Keratinocyte (primary cell): Measurements from ENCODE around the gene ADH1C. TPM values are rescaled to one million over a fixed set of nuclear protein-coding genes. Genes with fewer than 3 reads are reported as not detected.
"Not testable (repeated sequence)": the region's sequence is repeated elsewhere in the genome, so short reads cannot be mapped to it uniquely, and the experiment has no call there.

Experiments used
- DNase-seq: peaks from one replicate; pipeline ENCODE4 v3.0.0-alpha.2; 2011; ENCODE audit warnings: low read depth, missing footprints, low spot score
- FAIRE-seq: peaks from 2 replicates; lab custom pipeline; 2011; peaks lifted over from hg19 to GRCh38; lab: Jason Lieb, UNC
- H2AFZ ChIP-seq: 2 replicates; pipeline ENCODE4 v1.6.0; 2012; ENCODE audit warnings: low read length, control low read depth, inconsistent platforms; ENCODE audit not compliant: control insufficient read depth
- H3K27ac ChIP-seq: 2 replicates; pipeline ENCODE4 v1.5.1; 2011; ENCODE audit warnings: low read length; ENCODE audit not compliant: control insufficient read depth, insufficient read depth
- H3K27me3 ChIP-seq: 3 replicates; pipeline ENCODE4 v1.6.0; 2011; ENCODE audit warnings: low read length; ENCODE audit not compliant: control insufficient read depth, insufficient read depth; ENCODE audit errors: extremely low read depth
- H3K36me3 ChIP-seq, 2 experiments: 2 replicates in 1 of 2; 3 replicates in 1 of 2; pipeline ENCODE4 v1.5.1; 2011; ENCODE audit warnings: low read length in 2 of 2, mild to moderate bottlenecking in 1 of 2; ENCODE audit not compliant: control insufficient read depth in 2 of 2, insufficient read depth in 2 of 2; ENCODE audit errors: extremely low read depth in 1 of 2
- H3K4me1 ChIP-seq: 3 replicates; pipeline ENCODE4 v1.5.1; 2011; ENCODE audit warnings: low read length; ENCODE audit not compliant: control insufficient read depth, insufficient read depth; ENCODE audit errors: extremely low read depth
- H3K4me2 ChIP-seq: 3 replicates; pipeline ENCODE4 v1.6.0; 2011; ENCODE audit warnings: low read depth, low read length; ENCODE audit not compliant: control insufficient read depth, insufficient read depth; ENCODE audit errors: extremely low read depth
- H3K4me3 ChIP-seq, 3 experiments: fragments of 200-600 bp in 1 of 3; sonication (generic) in 1 of 3; 2 replicates in 2 of 3; 3 replicates in 1 of 3; pipeline ENCODE4 v1.5.1; 2011 to 2016; ENCODE audit warnings: low read length in 3 of 3, mild to moderate bottlenecking in 3 of 3, control low read depth in 2 of 3, inconsistent platforms in 1 of 3, low read depth in 1 of 3, mixed read lengths in 1 of 3, mixed run types in 1 of 3, moderate library complexity in 1 of 3; ENCODE audit not compliant: control insufficient read depth in 2 of 3, insufficient read depth in 2 of 3; ENCODE audit errors: extremely low read depth in 1 of 3
- H3K79me2 ChIP-seq: 2 replicates; pipeline ENCODE4 v1.6.0; 2012; ENCODE audit warnings: low read length; ENCODE audit not compliant: control insufficient read depth, insufficient read depth
- H3K9ac ChIP-seq: 3 replicates; pipeline ENCODE4 v1.6.0; 2011; ENCODE audit warnings: low read length; ENCODE audit not compliant: control insufficient read depth, insufficient read depth; ENCODE audit errors: extremely low read depth
- H3K9me1 ChIP-seq: 3 replicates; pipeline ENCODE4 v1.6.0; 2011; ENCODE audit warnings: low read length; ENCODE audit not compliant: control insufficient read depth, insufficient read depth; ENCODE audit errors: extremely low read depth
- H3K9me3 ChIP-seq: 2 replicates; pipeline ENCODE4 v1.5.1; 2012; ENCODE audit warnings: low read depth, low read length; ENCODE audit not compliant: control insufficient read depth
- H4K20me1 ChIP-seq: 3 replicates; pipeline ENCODE4 v1.6.0; 2011; ENCODE audit warnings: low read length; ENCODE audit not compliant: control insufficient read depth, insufficient read depth; ENCODE audit errors: extremely low read depth
- CTCF ChIP-seq, 3 experiments: IDR thresholded peaks in 1 of 3; conservative IDR thresholded peaks in 1 of 3; optimal IDR thresholded peaks in 1 of 3; 2 replicates in 2 of 3; 3 replicates in 1 of 3; pipeline versions ENCODE3 to v1.5.1; 2011; ENCODE audit warnings: low read length in 3 of 3, mild to moderate bottlenecking in 3 of 3, moderate library complexity in 2 of 3, control low read depth in 1 of 3, inconsistent platforms in 1 of 3; ENCODE audit not compliant: insufficient read depth in 2 of 3; ENCODE audit errors: extremely low read depth in 1 of 3
- EZH2 ChIP-seq: IDR thresholded peaks from one replicate; pipeline ENCODE4 v1.6.1; 2012; ENCODE audit warnings: inconsistent platforms, mild to moderate bottlenecking, low read length, moderate library complexity
- dilution Hi-C: fragments of 300-500 bp; cut with MboI; formaldehyde crosslinking; loops from one replicate; pipeline ENCODE4 v1.7.0; 2020; ENCODE audit warnings: low sequenced_read_pairs; ENCODE audit not compliant: extremely low pct_ligation_motif_present
- polyA plus RNA-seq, 5 experiments: library from polyadenylated mRNA; depleted of rRNA in 3 of 5; stranded (reverse) in 3 of 5; stranded (forward) in 1 of 5; unstranded in 1 of 5; fragments of >200 nt; gene quantifications; 1 replicate in 1 of 5; 2 replicates in 3 of 5; 3 replicates in 1 of 5; pipeline versions ENCODE4 v1.2.1 to v1.2.3, GENCODE V29; 2011 to 2012; ENCODE audit warnings: missing spikeins in 2 of 5, low read depth in 1 of 5, low replicate concordance in 1 of 5

Gene ADH1C
- polyA plus RNA-seq, 1 donor (not counting 4 experiments of a cell fraction or from before 2014, with no cell fraction given): 0.03 TPM

- Histone ChIP-seq H3K9me3 (no peaks in the 10 kb centered on the region), H3K79me2 (no peaks in the 10 kb centered on the region), H4K20me1 (no peaks in the 10 kb centered on the region), H3K9me1 (no peaks in the 10 kb centered on the region), H3K36me3 (no peaks in the 10 kb centered on the region), H3K4me3 (no peak overlapping the region), H3K4me1 (no peaks in the 10 kb centered on the region), H3K27ac (no peak overlapping the region), H3K4me2 (no peak overlapping the region), H2AFZ (no peak overlapping the region), H3K9ac (no peak overlapping the region), H3K27me3 (no peaks in the 10 kb centered on the region)
- DNase-seq (no peak), FAIRE-seq (no peak)
- dilution Hi-C loops: no loop called here
- TF ChIP-seq EZH2 (no peak), CTCF (optimal IDR thresholded peaks at IDR 0.05 in 1 of 3, IDR thresholded peaks at IDR 0.05 in 1 of 3, conservative IDR thresholded peaks at IDR 0.05 in 1 of 3; ENCODE audit: extremely low read depth in 1 of 3, insufficient read depth in 2 of 3, low read length in 3 of 3) (no peak)
Measured at GRCh38 chr4:99378876-99379275, 26.3 kb upstream of the ADH1C start.

- dilution Hi-C loops, H2AFZ ChIP-seq, H4K20me1 ChIP-seq, H3K4me3 ChIP-seq, FAIRE-seq, H3K4me1 ChIP-seq, H3K36me3 ChIP-seq, H3K4me2 ChIP-seq, H3K27me3 ChIP-seq, DNase-seq, H3K79me2 ChIP-seq, H3K9me3 ChIP-seq, H3K9ac ChIP-seq, H3K27ac ChIP-seq, H3K9me1 ChIP-seq: not testable (repeated sequence)
- peak in 2 of 3 experiments; percentile 40 to 56 for TF ChIP-seq CTCF (optimal IDR thresholded peaks at IDR 0.05 in 1 of 3, IDR thresholded peaks at IDR 0.05 in 1 of 3, conservative IDR thresholded peaks at IDR 0.05 in 1 of 3; ENCODE audit: extremely low read depth in 1 of 3, insufficient read depth in 2 of 3, low read length in 3 of 3)
Measured at GRCh38 chr4:99377341-99377740, 24.8 kb upstream of the ADH1C start.

- H3K4me1 ChIP-seq, H3K9me1 ChIP-seq, H3K36me3 ChIP-seq, FAIRE-seq, H3K4me3 ChIP-seq, H3K9me3 ChIP-seq, H3K9ac ChIP-seq, H3K4me2 ChIP-seq, H2AFZ ChIP-seq, H3K27me3 ChIP-seq, H3K27ac ChIP-seq, H4K20me1 ChIP-seq, H3K79me2 ChIP-seq, dilution Hi-C loops, DNase-seq: not testable (repeated sequence)
Measured at GRCh38 chr4:99372464-99372863, 19.9 kb upstream of the ADH1C start.

GRCh38 chr4:99367817-99368216, 15.3 kb upstream of the ADH1C start:
- H3K9me3 ChIP-seq, H4K20me1 ChIP-seq, H3K4me3 ChIP-seq, H3K79me2 ChIP-seq, dilution Hi-C loops, H3K27ac ChIP-seq, H3K36me3 ChIP-seq, H3K9me1 ChIP-seq, H3K4me1 ChIP-seq, H3K27me3 ChIP-seq, H2AFZ ChIP-seq, FAIRE-seq, H3K4me2 ChIP-seq, H3K9ac ChIP-seq, DNase-seq: not testable (repeated sequence)
